ENCODE results near the gene ST3GAL3.

GRCh38 chr1:43830802-43831201 lies 123.5 kb downstream of the ST3GAL3 start:
- TF ChIP-seq, protein P1, sequence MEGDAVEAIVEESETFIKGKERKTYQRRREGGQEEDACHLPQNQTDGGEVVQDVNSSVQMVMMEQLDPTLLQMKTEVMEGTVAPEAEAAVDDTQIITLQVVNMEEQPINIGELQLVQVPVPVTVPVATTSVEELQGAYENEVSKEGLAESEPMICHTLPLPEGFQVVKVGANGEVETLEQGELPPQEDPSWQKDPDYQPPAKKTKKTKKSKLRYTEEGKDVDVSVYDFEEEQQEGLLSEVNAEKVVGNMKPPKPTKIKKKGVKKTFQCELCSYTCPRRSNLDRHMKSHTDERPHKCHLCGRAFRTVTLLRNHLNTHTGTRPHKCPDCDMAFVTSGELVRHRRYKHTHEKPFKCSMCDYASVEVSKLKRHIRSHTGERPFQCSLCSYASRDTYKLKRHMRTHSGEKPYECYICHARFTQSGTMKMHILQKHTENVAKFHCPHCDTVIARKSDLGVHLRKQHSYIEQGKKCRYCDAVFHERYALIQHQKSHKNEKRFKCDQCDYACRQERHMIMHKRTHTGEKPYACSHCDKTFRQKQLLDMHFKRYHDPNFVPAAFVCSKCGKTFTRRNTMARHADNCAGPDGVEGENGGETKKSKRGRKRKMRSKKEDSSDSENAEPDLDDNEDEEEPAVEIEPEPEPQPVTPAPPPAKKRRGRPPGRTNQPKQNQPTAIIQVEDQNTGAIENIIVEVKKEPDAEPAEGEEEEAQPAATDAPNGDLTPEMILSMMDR (IDR thresholded peaks at IDR 0.05) = no peak
- TF ChIP-seq POLR2A (IDR thresholded peaks at IDR 0.05) (no peak), POLR2AphosphoS5 (IDR thresholded peaks at IDR 0.05) (no peak)

Data from prostate gland (tissue), 2 donors.